Measurements from ENCODE around the gene SLC6A14. TPM values are rescaled to one million over a fixed set of nuclear protein-coding genes. Genes with fewer than 3 reads are reported as not detected.

The SLC6A14 gene
- total and polyA plus RNA-seq, 2 donors (not counting 1 experiment from before 2014, with no cell fraction given): not detected

- Histone ChIP-seq H3K4me3 (replicated peaks in 1 of 4; ENCODE audit: control extremely low read depth in 1 of 4, insufficient read depth in 1 of 4, low read depth in 3 of 4, low read length in 4 of 4) (no peak overlapping the region), H3K27me3 (ENCODE audit: control insufficient read depth, insufficient read depth, low read length) (no peaks in the 10 kb centered on the region), H3K4me1 (ENCODE audit: control insufficient read depth, extremely low read depth, insufficient read depth, low read length) (no peaks in the 10 kb centered on the region), H3K9me3 (ENCODE audit: control insufficient read depth, insufficient read depth, low read depth, low read length) (no peaks in the 10 kb centered on the region), H3K4me2 (ENCODE audit: extremely low read depth, insufficient read depth, low read length) (no peak overlapping the region), H4K20me1 (ENCODE audit: control insufficient read depth, extremely low read depth, insufficient read depth, low read length) (no peaks in the 10 kb centered on the region), H3K79me2 (ENCODE audit: control insufficient read depth, insufficient read depth, low read length) (no peaks in the 10 kb centered on the region), H2AFZ (ENCODE audit: low read length) (no peak overlapping the region), H3K36me3 (ENCODE audit: control insufficient read depth, insufficient read depth, low read length) (no peaks in the 10 kb centered on the region), H3K27ac (ENCODE audit: insufficient read depth, low read length) (no peak overlapping the region), H3K9ac (ENCODE audit: insufficient read depth, low read length) (no peak overlapping the region)
- TF ChIP-seq CTCF (conservative IDR thresholded peaks at IDR 0.05 in 1 of 2, IDR thresholded peaks at IDR 0.05 in 1 of 2; ENCODE audit: low read depth in 1 of 2, low read length in 2 of 2) (no peak), EZH2 (IDR thresholded peaks at IDR 0.05; ENCODE audit: low read length, missing control alignments) (no peak)
- DNase-seq (ENCODE audit: low read depth in 2 of 2): no peak
These were observed 27.2 kb upstream of the SLC6A14 start for GRCh38 chrX:116409219-116409618.

GRCh38 chrX:116413273-116413672 is 23.1 kb upstream of the SLC6A14 start:
- Histone ChIP-seq H3K4me2 (ENCODE audit: extremely low read depth, insufficient read depth, low read length) (no peak overlapping the region), H3K9ac (ENCODE audit: insufficient read depth, low read length) (no peak overlapping the region), H2AFZ (ENCODE audit: low read length) (no peak overlapping the region), H4K20me1 (ENCODE audit: control insufficient read depth, extremely low read depth, insufficient read depth, low read length) (no peaks in the 10 kb centered on the region), H3K27ac (ENCODE audit: insufficient read depth, low read length) (no peak overlapping the region), H3K27me3 (ENCODE audit: control insufficient read depth, insufficient read depth, low read length) (no peaks in the 10 kb centered on the region), H3K4me1 (ENCODE audit: control insufficient read depth, extremely low read depth, insufficient read depth, low read length) (no peaks in the 10 kb centered on the region), H3K79me2 (ENCODE audit: control insufficient read depth, insufficient read depth, low read length) (no peaks in the 10 kb centered on the region), H3K4me3 (replicated peaks in 1 of 4; ENCODE audit: control extremely low read depth in 1 of 4, insufficient read depth in 1 of 4, low read depth in 3 of 4, low read length in 4 of 4) (no peak overlapping the region), H3K9me3 (ENCODE audit: control insufficient read depth, insufficient read depth, low read depth, low read length) (no peaks in the 10 kb centered on the region), H3K36me3 (ENCODE audit: control insufficient read depth, insufficient read depth, low read length) (no peaks in the 10 kb centered on the region)
- TF ChIP-seq CTCF (conservative IDR thresholded peaks at IDR 0.05 in 1 of 2, IDR thresholded peaks at IDR 0.05 in 1 of 2; ENCODE audit: low read depth in 1 of 2, low read length in 2 of 2) (no peak), EZH2 (IDR thresholded peaks at IDR 0.05; ENCODE audit: low read length, missing control alignments) (no peak)
- DNase-seq (ENCODE audit: low read depth in 2 of 2): no peak

GRCh38 chrX:116417214-116417613 is 19.2 kb upstream of the SLC6A14 start:
- TF ChIP-seq EZH2 (IDR thresholded peaks at IDR 0.05; ENCODE audit: low read length, missing control alignments) (no peak), CTCF (conservative IDR thresholded peaks at IDR 0.05 in 1 of 2, IDR thresholded peaks at IDR 0.05 in 1 of 2; ENCODE audit: low read depth in 1 of 2, low read length in 2 of 2) (no peak)
- Histone ChIP-seq H3K27me3 (ENCODE audit: control insufficient read depth, insufficient read depth, low read length) (no peaks in the 10 kb centered on the region), H3K9ac (ENCODE audit: insufficient read depth, low read length) (no peak overlapping the region), H3K9me3 (ENCODE audit: control insufficient read depth, insufficient read depth, low read depth, low read length) (no peaks in the 10 kb centered on the region), H2AFZ (ENCODE audit: low read length) (no peak overlapping the region), H3K79me2 (ENCODE audit: control insufficient read depth, insufficient read depth, low read length) (no peaks in the 10 kb centered on the region), H3K4me1 (ENCODE audit: control insufficient read depth, extremely low read depth, insufficient read depth, low read length) (no peaks in the 10 kb centered on the region), H3K27ac (ENCODE audit: insufficient read depth, low read length) (no peak overlapping the region), H3K4me2 (ENCODE audit: extremely low read depth, insufficient read depth, low read length) (no peak overlapping the region), H3K36me3 (ENCODE audit: control insufficient read depth, insufficient read depth, low read length) (no peaks in the 10 kb centered on the region), H3K4me3 (replicated peaks in 1 of 4; ENCODE audit: control extremely low read depth in 1 of 4, insufficient read depth in 1 of 4, low read depth in 3 of 4, low read length in 4 of 4) (no peak overlapping the region), H4K20me1 (ENCODE audit: control insufficient read depth, extremely low read depth, insufficient read depth, low read length) (no peaks in the 10 kb centered on the region)
- no peak for DNase-seq (ENCODE audit: low read depth in 2 of 2)

Measured in fibroblast of lung (primary cell).